Activated T-helper 17 cell treated with anti-CD3 and anti-CD28 coated beads, Interleukin-2, amount 50 U/mL, for 72 hours (primary cell): Measurements from ENCODE around the gene THBS2. TPM values are rescaled to one million over a fixed set of nuclear protein-coding genes. Genes with fewer than 3 reads are reported as not detected.
A peak's percentile ranks its signal among the peaks of the same experiment; 100 is the strongest.

ENCODE experiments used
- ATAC-seq: fragments of 150-1000 bp; cut with Tn5 transposase; replicated peaks from 2 replicates; pipeline ENCODE4 v1.10.0; 2021; ENCODE audit warnings: mild to moderate bottlenecking, moderate library complexity
- H3K27ac Mint-ChIP-seq: one replicate; pipeline ENCODE4 v1.8.0; 2022; ENCODE audit warnings: mixed read lengths
- H3K27me3 Mint-ChIP-seq: one replicate; pipeline ENCODE4 v1.8.0; 2022; ENCODE audit warnings: mixed read lengths
- H3K36me3 Mint-ChIP-seq: one replicate; pipeline ENCODE4 v1.8.0; 2022; ENCODE audit warnings: low read depth, mild to moderate bottlenecking, mixed read lengths
- H3K4me1 Mint-ChIP-seq: one replicate; pipeline ENCODE4 v1.8.0; 2022; ENCODE audit warnings: mixed read lengths
- H3K4me3 Mint-ChIP-seq: one replicate; pipeline ENCODE4 v1.8.0; 2022; ENCODE audit warnings: mild to moderate bottlenecking, mixed read lengths
- H3K9me3 Mint-ChIP-seq: one replicate; pipeline ENCODE4 v1.8.0; 2022; ENCODE audit warnings: mixed read lengths
- total RNA-seq, 2 donors: library from RNA; stranded (reverse); gene quantifications; one replicate each; pipeline ENCODE4 v1.2.3, GENCODE V29; 2022

Gene THBS2
- total RNA-seq, 2 donors from 2014 or later, result not detected

DNA sequence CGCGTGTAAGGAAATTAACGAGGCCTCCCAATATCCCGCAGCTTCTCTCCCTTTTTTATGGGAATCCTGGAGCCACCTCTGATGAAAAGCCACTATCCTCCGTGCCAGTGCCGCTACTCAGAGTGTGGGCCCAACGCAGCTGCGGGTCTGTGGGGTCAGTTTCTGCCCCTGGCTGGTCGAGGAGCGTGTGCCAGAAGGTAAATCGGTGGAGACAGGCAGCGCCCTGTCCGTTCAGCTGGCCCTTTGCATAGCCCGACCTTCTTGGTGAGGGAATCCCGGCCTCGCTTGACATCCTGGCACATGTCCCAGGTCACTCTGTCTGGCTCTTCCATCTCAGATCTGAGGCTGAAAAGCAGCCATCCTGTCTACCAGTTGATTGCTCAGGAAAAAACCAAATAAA, 4.6 kb downstream of the THBS2 start:
- H3K4me1 Mint-ChIP-seq, result peaks cover 3% of the 10 kb centered on the region
- H3K36me3 Mint-ChIP-seq, result no peaks in the 10 kb centered on the region
- ATAC-seq, result no peak
- H3K27me3 Mint-ChIP-seq, result peaks cover 31% of the 10 kb centered on the region
- H3K27ac Mint-ChIP-seq, result no peak overlapping the region
- no peak overlapping the region for H3K4me3 Mint-ChIP-seq
- peaks cover 4% of the 10 kb centered on the region for H3K9me3 Mint-ChIP-seq

DNA sequence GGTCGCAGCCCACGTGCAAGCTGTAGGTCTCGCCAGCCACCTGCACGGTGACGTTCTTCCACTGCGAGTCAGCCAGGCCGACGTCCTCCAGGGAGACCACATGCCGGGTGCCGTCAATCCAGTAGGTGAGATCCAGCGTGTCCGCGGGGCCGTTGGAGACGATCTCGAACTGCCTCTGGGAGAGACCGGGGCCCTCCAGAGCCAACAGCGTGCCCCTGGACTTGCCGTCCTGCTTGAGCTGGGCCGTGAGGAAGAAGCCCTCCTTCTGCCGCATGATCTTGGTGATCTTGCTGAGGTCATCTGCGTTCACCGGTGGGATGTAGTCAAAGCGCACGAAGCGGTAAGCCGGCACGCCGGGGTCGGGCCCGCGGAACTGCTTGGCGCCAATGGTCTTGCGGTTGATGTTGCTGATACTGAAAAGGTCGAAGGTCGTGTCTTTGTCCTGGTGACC, 5.1 kb downstream of the THBS2 start:
- Mint-ChIP-seq H3K27ac (no peak overlapping the region), H3K27me3 (peaks cover 26% of the 10 kb centered on the region), H3K4me3 (no peak overlapping the region), H3K36me3 (no peaks in the 10 kb centered on the region), H3K9me3 (peaks cover 4% of the 10 kb centered on the region), H3K4me1 (peaks cover 3% of the 10 kb centered on the region)
- ATAC-seq, result no peak

DNA sequence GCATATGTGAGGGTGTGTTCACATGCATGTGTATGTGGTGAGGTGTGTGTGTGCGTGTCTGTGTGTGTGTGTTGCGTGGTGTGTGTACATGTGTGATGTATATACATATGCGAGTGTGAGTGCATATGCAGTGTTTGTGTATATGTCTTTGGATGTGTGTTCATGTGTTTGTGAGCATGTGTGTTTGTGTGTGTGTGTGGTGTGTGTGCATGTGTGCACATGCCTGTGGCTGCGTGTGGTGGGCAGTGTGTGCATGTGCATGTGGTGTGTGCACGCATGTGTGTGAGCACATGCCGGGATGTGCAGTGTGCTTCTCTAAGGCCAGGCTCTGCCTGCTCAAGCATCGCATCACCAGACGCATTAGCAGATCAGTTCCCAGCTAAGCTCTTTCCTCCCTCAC, 5.7 kb downstream of the THBS2 start:
- Mint-ChIP-seq H3K36me3 (no peaks in the 10 kb centered on the region), H3K4me1 (peaks cover 3% of the 10 kb centered on the region), H3K27me3 (peaks cover 21% of the 10 kb centered on the region), H3K9me3 (peaks cover 4% of the 10 kb centered on the region), H3K27ac (no peak overlapping the region), H3K4me3 (no peak overlapping the region)
- no peak for ATAC-seq

DNA sequence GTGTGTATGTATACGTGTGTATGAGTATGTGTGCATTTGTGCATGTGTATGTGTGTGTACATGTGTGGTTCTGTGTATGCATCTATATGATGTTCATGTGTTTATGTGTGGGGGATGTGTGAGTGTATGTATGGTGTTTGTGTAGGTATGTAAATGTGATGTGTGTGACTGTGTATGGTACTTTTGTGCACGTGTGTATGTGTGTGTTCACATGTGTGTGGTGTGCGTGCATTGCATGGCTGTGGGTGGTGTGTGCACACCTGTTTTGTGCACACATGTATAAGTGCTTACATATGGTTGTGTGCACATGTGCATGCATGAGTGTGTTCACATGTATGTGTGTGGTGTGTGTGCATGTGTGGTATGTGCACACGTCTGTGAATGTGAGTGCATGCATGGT, 6.2 kb downstream of the THBS2 start:
- Mint-ChIP-seq H3K4me1 (peaks cover 3% of the 10 kb centered on the region), H3K9me3 (peaks cover 4% of the 10 kb centered on the region), H3K4me3 (no peak overlapping the region), H3K36me3 (no peaks in the 10 kb centered on the region), H3K27ac (no peak overlapping the region), H3K27me3 (peaks cover 17% of the 10 kb centered on the region)
- no peak for ATAC-seq

DNA sequence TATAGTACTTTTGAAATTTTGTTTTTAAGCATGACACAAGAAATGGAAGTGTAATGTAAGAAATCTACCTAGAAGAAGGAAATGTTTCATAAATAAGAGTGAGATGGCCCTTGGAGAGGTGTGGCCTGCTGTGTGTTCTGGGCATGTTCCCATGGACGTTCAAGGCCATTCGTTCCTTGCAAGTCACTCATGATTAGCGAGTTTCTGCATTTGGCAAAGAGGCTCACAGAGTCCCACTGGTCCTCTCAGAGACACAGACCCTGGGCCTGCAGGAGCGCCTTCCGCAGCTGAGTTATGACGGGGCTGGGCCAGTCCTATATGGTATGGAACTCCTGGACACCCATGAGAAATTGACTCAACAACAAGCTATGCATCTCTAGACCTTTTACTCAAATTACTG, 7.2 kb downstream of the THBS2 start:
- H3K27ac Mint-ChIP-seq, result no peak overlapping the region
- peaks cover 8% of the 10 kb centered on the region for H3K27me3 Mint-ChIP-seq
- H3K36me3 Mint-ChIP-seq, result no peaks in the 10 kb centered on the region
- ATAC-seq, result no peak
- H3K4me3 Mint-ChIP-seq, result no peak overlapping the region
- H3K4me1 Mint-ChIP-seq, result no peaks in the 10 kb centered on the region
- H3K9me3 Mint-ChIP-seq, result peaks cover 4% of the 10 kb centered on the region

DNA sequence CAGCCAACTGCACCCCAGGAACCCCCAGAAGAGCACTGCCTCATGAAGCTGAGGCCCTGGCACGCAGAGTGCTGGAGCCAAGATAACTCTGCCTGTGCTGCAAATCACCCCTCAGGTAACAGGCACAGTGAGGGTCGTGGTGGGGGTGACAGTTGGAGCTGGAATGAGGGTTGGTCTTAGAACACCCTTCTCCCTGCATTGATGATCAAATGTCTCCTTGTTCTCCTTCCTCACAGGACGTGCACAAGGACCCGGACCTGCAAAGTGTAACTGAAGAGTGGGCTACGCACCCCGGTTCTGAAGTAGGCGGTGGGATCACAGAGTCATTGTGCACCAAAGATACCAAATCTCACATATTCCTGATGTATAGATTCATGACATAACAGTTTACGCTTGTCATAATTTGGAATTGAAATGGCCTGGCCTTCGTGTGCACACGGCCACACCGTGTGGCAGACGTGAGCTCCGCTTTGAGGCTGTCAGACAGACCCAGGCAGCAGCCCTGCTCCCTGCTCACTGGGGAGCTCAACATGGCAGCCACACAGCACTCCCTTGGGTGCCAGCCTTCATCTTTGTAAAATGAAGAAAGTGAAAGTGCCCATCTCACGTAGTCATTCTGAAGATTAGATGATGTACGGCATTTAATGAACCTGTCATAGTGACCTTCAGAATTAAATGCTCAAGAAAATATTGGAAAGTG, 8.8 kb downstream of the THBS2 start:
- no peak for ATAC-seq
- Mint-ChIP-seq H3K4me3 (no peak overlapping the region), H3K4me1 (no peaks in the 10 kb centered on the region), H3K36me3 (no peaks in the 10 kb centered on the region), H3K9me3 (peaks cover 4% of the 10 kb centered on the region), H3K27me3 (no peaks in the 10 kb centered on the region), H3K27ac (no peak overlapping the region)

DNA sequence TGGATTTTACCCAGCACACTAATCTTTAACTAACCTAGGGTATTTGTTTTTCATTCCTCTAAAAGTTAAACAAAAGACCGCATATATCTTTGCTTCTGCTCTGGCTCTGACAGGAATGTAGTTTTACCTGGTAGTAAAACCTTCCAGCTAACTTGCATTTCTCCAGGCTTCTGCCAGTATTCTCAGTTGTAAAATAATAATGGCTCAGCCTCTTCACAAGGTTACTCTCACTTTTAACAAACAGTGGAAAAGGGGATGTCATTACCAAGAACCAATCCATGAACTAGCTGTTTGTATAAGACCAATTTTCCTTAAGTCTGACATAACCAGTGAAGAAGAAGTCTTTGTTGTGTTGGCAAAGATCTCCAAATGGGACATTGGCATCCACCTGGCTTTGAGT, 10.0 kb downstream of the THBS2 start:
- no peaks in the 10 kb centered on the region for H3K36me3 Mint-ChIP-seq
- ATAC-seq, result no peak
- H3K9me3 Mint-ChIP-seq, result peaks cover 4% of the 10 kb centered on the region
- H3K4me1 Mint-ChIP-seq, result no peaks in the 10 kb centered on the region
- no peaks in the 10 kb centered on the region for H3K27me3 Mint-ChIP-seq
- no peak overlapping the region for H3K4me3 Mint-ChIP-seq
- H3K27ac Mint-ChIP-seq, result no peak overlapping the region

DNA sequence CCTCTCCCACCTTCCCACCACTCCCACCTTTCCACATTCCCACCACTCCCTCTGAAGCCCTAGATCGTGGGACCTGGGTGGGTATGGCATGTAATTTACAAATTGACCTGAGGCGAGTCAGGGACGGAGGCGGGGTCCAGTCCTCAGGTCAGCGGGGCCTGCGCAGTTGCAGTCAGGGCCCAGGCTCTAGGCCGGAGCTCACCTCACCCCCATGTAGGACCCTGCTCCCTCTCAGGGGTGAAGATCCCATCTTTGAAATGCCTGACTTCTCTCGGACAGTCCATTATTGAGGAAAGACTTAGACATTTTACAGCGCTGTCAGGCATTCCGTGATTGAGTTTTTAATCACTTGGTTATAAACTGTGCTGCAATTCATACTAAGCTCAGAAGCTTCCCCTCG, 10.5 kb downstream of the THBS2 start:
- H3K9me3 Mint-ChIP-seq, result peaks cover 4% of the 10 kb centered on the region
- no peak for ATAC-seq
- H3K36me3 Mint-ChIP-seq, result no peaks in the 10 kb centered on the region
- no peaks in the 10 kb centered on the region for H3K27me3 Mint-ChIP-seq
- no peaks in the 10 kb centered on the region for H3K4me1 Mint-ChIP-seq
- H3K27ac Mint-ChIP-seq, result no peak overlapping the region
- H3K4me3 Mint-ChIP-seq, result no peak overlapping the region

DNA sequence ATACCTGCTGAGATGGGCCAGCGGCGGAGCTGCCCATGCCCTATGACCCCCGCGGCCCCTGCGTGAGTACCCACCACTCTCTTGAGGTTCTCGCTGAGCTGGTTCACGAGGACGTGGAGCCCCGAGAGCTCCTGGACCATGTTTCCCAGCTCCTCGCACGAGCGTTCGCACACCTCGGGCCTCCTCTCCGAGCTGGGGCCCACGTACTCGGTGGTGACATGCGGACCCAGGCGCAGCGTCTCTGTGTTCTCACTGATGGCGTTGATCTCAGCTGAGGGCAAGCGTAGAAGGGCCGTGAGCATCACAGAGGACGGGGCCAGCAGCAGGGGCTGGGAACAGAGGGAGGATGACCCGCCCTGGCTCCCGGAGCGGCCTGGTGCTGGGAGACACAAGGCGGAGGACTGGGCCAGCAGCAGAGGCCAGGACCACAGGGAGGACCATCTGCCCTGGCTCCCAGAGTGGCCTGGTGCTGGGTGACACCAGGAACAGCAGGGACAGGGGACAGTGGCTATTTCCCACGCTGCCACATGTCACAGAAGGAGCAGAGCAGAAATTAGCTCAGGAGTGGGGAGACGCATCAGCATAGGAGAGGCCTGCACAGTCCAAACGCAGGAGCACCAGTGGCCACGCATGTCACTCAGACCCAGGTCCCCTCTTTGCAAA, 11.8 kb downstream of the THBS2 start:
- H3K9me3 Mint-ChIP-seq, result no peaks in the 10 kb centered on the region
- peak; percentile 16 for ATAC-seq

DNA sequence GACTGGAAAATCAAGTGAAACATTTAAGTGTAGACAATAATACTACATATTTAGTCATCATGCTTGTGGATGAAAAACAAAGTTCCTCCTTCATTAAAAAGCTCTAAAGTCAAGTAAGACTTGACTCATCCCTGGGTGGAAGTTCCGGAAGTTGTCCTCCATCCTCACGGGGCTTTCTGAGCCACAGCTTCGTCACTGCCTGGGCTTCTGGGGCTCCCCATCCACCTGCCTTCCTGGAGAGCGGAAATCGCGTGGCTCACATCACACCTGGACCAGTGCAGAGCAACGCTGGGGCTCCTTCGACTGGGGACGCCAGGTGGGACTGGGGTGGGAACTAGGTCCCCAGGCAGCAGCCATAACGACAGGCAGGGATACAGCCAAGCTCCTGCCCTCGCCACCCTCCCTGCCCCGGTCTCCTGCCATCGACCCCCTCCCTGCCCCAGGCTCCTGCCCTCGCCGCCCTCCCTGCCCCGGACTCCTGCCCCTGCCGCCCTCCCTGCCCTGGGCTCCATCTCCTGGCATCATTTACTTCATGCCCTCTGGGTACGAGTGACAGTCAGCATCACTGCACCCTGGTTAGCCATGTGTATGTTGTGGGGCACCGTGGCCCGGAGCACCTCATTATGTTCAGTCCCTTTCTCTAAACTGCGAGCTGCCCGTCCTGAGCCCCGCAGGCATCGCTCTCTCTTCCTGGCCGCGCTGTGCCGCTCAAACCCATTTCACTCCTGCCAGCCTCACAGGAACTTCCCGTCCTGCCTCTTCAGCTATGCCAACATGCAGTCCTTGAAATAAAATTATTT, 12.9 kb downstream of the THBS2 start:
- no peak for ATAC-seq
- H3K27me3 Mint-ChIP-seq, result no peaks in the 10 kb centered on the region
- H3K27ac Mint-ChIP-seq, result no peak overlapping the region
- H3K9me3 Mint-ChIP-seq, result no peaks in the 10 kb centered on the region
- H3K4me1 Mint-ChIP-seq, result no peaks in the 10 kb centered on the region
- H3K4me3 Mint-ChIP-seq, result no peak overlapping the region
- H3K36me3 Mint-ChIP-seq, result no peaks in the 10 kb centered on the region

More for the DNA sequence above, 11.8 kb downstream of the THBS2 start:
- Mint-ChIP-seq H3K4me3 (no peak overlapping the region), H3K4me1 (no peaks in the 10 kb centered on the region), H3K27me3 (no peaks in the 10 kb centered on the region), H3K36me3 (no peaks in the 10 kb centered on the region), H3K27ac (no peak overlapping the region)

DNA sequence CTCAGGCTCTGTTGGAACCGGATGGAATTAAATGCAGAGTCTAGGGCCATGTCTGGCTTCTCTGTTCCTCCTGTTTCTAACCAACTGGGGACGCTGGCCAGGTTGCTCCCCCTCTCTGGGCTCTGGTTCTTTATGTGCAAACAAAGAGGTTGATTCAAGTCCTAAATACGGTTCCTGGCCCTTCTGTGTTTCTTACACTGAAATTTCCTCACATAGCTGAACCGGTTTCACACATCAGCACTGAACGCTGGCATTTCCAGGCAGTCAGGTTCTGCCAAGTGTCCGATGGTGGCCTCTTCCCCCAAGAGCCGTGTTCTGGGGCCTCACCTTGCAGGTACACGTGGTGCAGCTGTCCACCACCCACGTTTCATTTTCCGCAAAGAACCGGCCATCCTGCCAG, 13.5 kb downstream of the THBS2 start:
- no peak for ATAC-seq
- Mint-ChIP-seq H3K36me3 (no peaks in the 10 kb centered on the region), H3K9me3 (no peaks in the 10 kb centered on the region)

DNA sequence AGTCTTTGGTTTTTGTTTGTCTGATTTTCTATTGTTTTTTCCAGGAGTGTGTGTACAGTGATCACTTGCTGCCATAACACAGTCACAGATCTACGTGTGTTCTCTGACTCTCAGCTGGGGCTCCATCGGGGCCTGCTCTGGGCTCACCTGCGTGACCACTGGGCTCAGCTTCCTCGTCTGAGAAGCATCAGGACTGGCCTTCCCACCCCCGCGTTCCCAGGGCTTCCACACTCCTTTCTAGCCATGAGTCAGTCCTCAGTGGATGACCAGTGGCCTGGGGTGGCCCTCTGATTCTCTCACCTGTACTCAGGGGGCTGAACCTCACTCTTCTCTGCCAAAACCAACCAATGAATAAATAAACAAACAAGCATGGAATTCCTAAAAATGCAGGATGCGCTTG, 14.5 kb downstream of the THBS2 start:
- no peak overlapping the region for H3K4me3 Mint-ChIP-seq
- peaks cover 3% of the 10 kb centered on the region for H3K9me3 Mint-ChIP-seq
- H3K36me3 Mint-ChIP-seq, result no peaks in the 10 kb centered on the region
- no peaks in the 10 kb centered on the region for H3K4me1 Mint-ChIP-seq
- H3K27me3 Mint-ChIP-seq, result no peaks in the 10 kb centered on the region
- ATAC-seq, result no peak
- H3K27ac Mint-ChIP-seq, result no peak overlapping the region

More for the DNA sequence above, 13.5 kb downstream of the THBS2 start:
- Mint-ChIP-seq H3K27me3 (no peaks in the 10 kb centered on the region), H3K4me3 (no peak overlapping the region), H3K4me1 (no peaks in the 10 kb centered on the region), H3K27ac (no peak overlapping the region)

DNA sequence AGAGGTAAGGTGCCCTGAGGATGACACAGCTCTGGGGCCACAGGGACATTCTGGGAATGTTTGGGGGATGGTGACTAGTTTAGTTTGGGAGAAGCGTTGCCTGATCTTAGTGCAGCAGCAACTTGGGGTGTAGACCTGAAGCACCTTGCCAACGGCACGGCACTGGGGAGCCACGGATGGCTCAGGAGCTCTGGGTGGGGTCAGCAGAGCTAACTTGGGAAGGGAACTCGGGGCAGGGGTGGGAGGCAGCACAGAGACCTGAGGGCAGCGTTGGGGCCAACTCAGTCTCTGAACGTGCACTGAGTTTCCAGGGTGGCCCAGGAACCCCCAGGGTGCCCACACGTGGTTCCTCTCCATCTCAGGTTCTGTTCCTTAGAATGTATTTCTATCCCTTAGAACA, 14.9 kb downstream of the THBS2 start:
- no peak overlapping the region for H3K27ac Mint-ChIP-seq

DNA sequence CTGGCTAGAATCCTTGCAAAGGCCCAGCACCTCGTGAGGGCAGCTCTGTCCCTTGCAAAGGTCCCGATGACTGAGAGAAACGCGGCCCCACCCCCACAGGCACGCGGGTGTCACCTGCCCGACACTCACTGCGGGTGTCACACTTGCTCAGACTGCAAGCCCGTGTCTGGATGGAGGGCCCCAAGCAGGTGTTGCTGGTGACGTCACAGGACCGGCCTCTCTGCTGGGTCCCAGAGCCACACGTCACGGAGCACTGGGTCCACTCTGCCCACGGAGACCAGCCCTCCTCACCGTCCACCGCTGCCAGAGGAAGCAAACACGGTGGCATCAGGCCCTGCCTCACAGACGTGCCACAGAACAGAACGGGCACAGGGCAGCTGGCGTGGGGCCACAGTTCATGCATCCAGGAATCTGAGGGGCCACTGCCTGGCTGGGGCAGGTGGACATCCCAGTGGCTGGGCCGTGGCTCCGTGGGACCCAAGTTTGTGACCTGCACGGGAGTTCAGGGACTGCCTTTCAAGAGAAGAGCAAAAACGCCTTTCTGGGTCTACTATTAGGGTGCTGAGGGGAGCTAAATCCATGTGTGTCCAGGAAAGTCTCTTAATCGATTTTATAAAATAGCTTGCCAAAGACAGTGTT, 16.0 kb downstream of the THBS2 start:
- H3K4me3 Mint-ChIP-seq, result no peak overlapping the region
- no peaks in the 10 kb centered on the region for H3K36me3 Mint-ChIP-seq
- no peak overlapping the region for H3K27ac Mint-ChIP-seq
- peaks cover 14% of the 10 kb centered on the region for H3K9me3 Mint-ChIP-seq
- H3K4me1 Mint-ChIP-seq, result no peaks in the 10 kb centered on the region
- ATAC-seq, result no peak
- H3K27me3 Mint-ChIP-seq, result no peaks in the 10 kb centered on the region

More for the DNA sequence above, 14.9 kb downstream of the THBS2 start:
- no peak overlapping the region for H3K4me3 Mint-ChIP-seq
- ATAC-seq, result no peak
- no peaks in the 10 kb centered on the region for H3K36me3 Mint-ChIP-seq
- H3K27me3 Mint-ChIP-seq, result no peaks in the 10 kb centered on the region
- H3K4me1 Mint-ChIP-seq, result no peaks in the 10 kb centered on the region
- H3K9me3 Mint-ChIP-seq, result peaks cover 7% of the 10 kb centered on the region
